ENCODE data around the gene CD101. TPM values are rescaled to one million over a fixed set of nuclear protein-coding genes. Genes with fewer than 3 reads are reported as not detected.

CD101 gene
- total RNA-seq, 1 experiment from 2014 or later, result 1.7 TPM

GRCh38 chr1:116988248-116988647 lies 13.3 kb upstream of the CD101 start:
- Histone ChIP-seq H3K9me3 (ENCODE audit: low read depth, low read length, poor library complexity, severe bottlenecking) (no peaks in the 10 kb centered on the region), H3K27me3 (replicated peaks; ENCODE audit: insufficient read depth, low read depth, low read length, poor library complexity) (no peaks in the 10 kb centered on the region), H3K36me3 (ENCODE audit: insufficient read depth, low read length, poor library complexity, severe bottlenecking) (no peaks in the 10 kb centered on the region), H3K27ac (ENCODE audit: low read depth, low read length, poor library complexity, severe bottlenecking) (no peak overlapping the region), H3K4me3 (ENCODE audit: low read depth, low read length, poor library complexity, severe bottlenecking) (no peak overlapping the region), H3K4me1 (ENCODE audit: insufficient read depth, low read length, poor library complexity, severe bottlenecking) (no peaks in the 10 kb centered on the region)
- TF ChIP-seq EZH2 (IDR thresholded peaks at IDR 0.05; ENCODE audit: borderline replicate concordance, low read depth, low read length, poor library complexity, severe bottlenecking) (no peak), CTCF (conservative IDR thresholded peaks at IDR 0.05; ENCODE audit: low read depth, low read length) (no peak)
- intact Hi-C loops (cut with micrococcal nuclease; ENCODE audit: unreplicated experiment), result no loop called here
- ChIA-PET CTCF (no interaction called here), POLR2A (ENCODE audit: low non-redundant PET) (no interaction called here)
- peak; percentile 9 for DNase-seq (ENCODE audit: low spot score)
- no TSS peak for BruUV-seq (replicated peaks)

- no peaks in the 10 kb centered on the region for H3K27me3 ChIP-seq (replicated peaks; ENCODE audit: insufficient read depth, low read depth, low read length, poor library complexity)
- no peaks in the 10 kb centered on the region for H3K36me3 ChIP-seq (ENCODE audit: insufficient read depth, low read length, poor library complexity, severe bottlenecking)
- BruUV-seq (replicated peaks), result no TSS peak
- TF ChIP-seq EZH2 (IDR thresholded peaks at IDR 0.05; ENCODE audit: borderline replicate concordance, low read depth, low read length, poor library complexity, severe bottlenecking), result no peak
- no peaks in the 10 kb centered on the region for H3K4me1 ChIP-seq (ENCODE audit: insufficient read depth, low read length, poor library complexity, severe bottlenecking)
- intact Hi-C loops (cut with micrococcal nuclease; ENCODE audit: unreplicated experiment), result no loop called here
- POLR2A ChIA-PET (ENCODE audit: low non-redundant PET), result no interaction called here
- DNase-seq (ENCODE audit: low spot score), result no peak
- H3K4me3 ChIP-seq (ENCODE audit: low read depth, low read length, poor library complexity, severe bottlenecking), result no peak overlapping the region
- no peak overlapping the region for H3K27ac ChIP-seq (ENCODE audit: low read depth, low read length, poor library complexity, severe bottlenecking)
- H3K9me3 ChIP-seq (ENCODE audit: low read depth, low read length, poor library complexity, severe bottlenecking), result no peaks in the 10 kb centered on the region
- CTCF ChIA-PET, result no interaction called here
These were observed 12.7 kb upstream of the CD101 start for GRCh38 chr1:116988908-116989307.

GRCh38 chr1:116989835-116990234 lies 11.7 kb upstream of the CD101 start:
- no peaks in the 10 kb centered on the region for H3K36me3 ChIP-seq (ENCODE audit: insufficient read depth, low read length, poor library complexity, severe bottlenecking)
- no peak overlapping the region for H3K4me3 ChIP-seq (ENCODE audit: low read depth, low read length, poor library complexity, severe bottlenecking)
- DNase-seq (ENCODE audit: low spot score), result no peak
- no peaks in the 10 kb centered on the region for H3K9me3 ChIP-seq (ENCODE audit: low read depth, low read length, poor library complexity, severe bottlenecking)
- POLR2A ChIA-PET (ENCODE audit: low non-redundant PET), result no interaction called here
- no peak overlapping the region for H3K27ac ChIP-seq (ENCODE audit: low read depth, low read length, poor library complexity, severe bottlenecking)
- CTCF ChIA-PET, result no interaction called here
- no peaks in the 10 kb centered on the region for H3K27me3 ChIP-seq (replicated peaks; ENCODE audit: insufficient read depth, low read depth, low read length, poor library complexity)
- TF ChIP-seq CTCF (conservative IDR thresholded peaks at IDR 0.05; ENCODE audit: low read depth, low read length) (no peak), EZH2 (IDR thresholded peaks at IDR 0.05; ENCODE audit: borderline replicate concordance, low read depth, low read length, poor library complexity, severe bottlenecking) (no peak)
- intact Hi-C loops (cut with micrococcal nuclease; ENCODE audit: unreplicated experiment), result no loop called here
- no TSS peak for BruUV-seq (replicated peaks)
- H3K4me1 ChIP-seq (ENCODE audit: insufficient read depth, low read length, poor library complexity, severe bottlenecking), result no peaks in the 10 kb centered on the region

GRCh38 chr1:116990612-116991151 lies 10.9 kb upstream of the CD101 start:
- Histone ChIP-seq H3K36me3 (ENCODE audit: insufficient read depth, low read length, poor library complexity, severe bottlenecking) (no peaks in the 10 kb centered on the region), H3K9me3 (ENCODE audit: low read depth, low read length, poor library complexity, severe bottlenecking) (no peaks in the 10 kb centered on the region), H3K27ac (ENCODE audit: low read depth, low read length, poor library complexity, severe bottlenecking) (no peak overlapping the region), H3K27me3 (replicated peaks; ENCODE audit: insufficient read depth, low read depth, low read length, poor library complexity) (no peaks in the 10 kb centered on the region), H3K4me1 (ENCODE audit: insufficient read depth, low read length, poor library complexity, severe bottlenecking) (no peaks in the 10 kb centered on the region), H3K4me3 (ENCODE audit: low read depth, low read length, poor library complexity, severe bottlenecking) (no peak overlapping the region)
- BruUV-seq (replicated peaks), result no TSS peak
- ChIA-PET POLR2A (ENCODE audit: low non-redundant PET) (no interaction called here), CTCF (no interaction called here)
- no peak for DNase-seq (ENCODE audit: low spot score)
- TF ChIP-seq EZH2 (IDR thresholded peaks at IDR 0.05; ENCODE audit: borderline replicate concordance, low read depth, low read length, poor library complexity, severe bottlenecking), result no peak
- TF ChIP-seq CTCF (conservative IDR thresholded peaks at IDR 0.05; ENCODE audit: low read depth, low read length), result no peak
- intact Hi-C loops (cut with micrococcal nuclease; ENCODE audit: unreplicated experiment), result no loop called here

Data from A673 (cell line).